ENCODE measurements around the gene F2RL3. TPM values are rescaled to one million over a fixed set of nuclear protein-coding genes. Genes with fewer than 3 reads are reported as not detected.

Gene F2RL3
- polyA plus RNA-seq, 1 experiment: not detected

- TF ChIP-seq CTCF (IDR thresholded peaks at IDR 0.05; ENCODE audit: insufficient read depth, low read depth, low read length): no peak
- DNase-seq (ENCODE audit: low read depth): no peak
- no peak overlapping the region for H3K4me3 ChIP-seq (ENCODE audit: low read depth, low read length)
- no peaks in the 10 kb centered on the region for H3K36me3 ChIP-seq (ENCODE audit: control insufficient read depth, insufficient read depth, low read length)
- ChIA-PET CTCF (no interaction called here), POLR2A (no interaction called here)
- H3K27me3 ChIP-seq (ENCODE audit: control insufficient read depth, insufficient read depth, low read length): 0 out of 2 replicates have a peak, but pooled peaks cover 2% of the 10 kb centered on the region
These were observed 1.8 kb downstream of the F2RL3 start for GRCh38 chr19:16890461-16891184.

GRCh38 chr19:16891696-16892382 is 3.0 kb downstream of the F2RL3 start:
- CTCF ChIA-PET: no interaction called here
- no peak for TF ChIP-seq CTCF (IDR thresholded peaks at IDR 0.05; ENCODE audit: insufficient read depth, low read depth, low read length)
- Histone ChIP-seq H3K4me3 (ENCODE audit: low read depth, low read length) (no peak overlapping the region), H3K27me3 (ENCODE audit: control insufficient read depth, insufficient read depth, low read length) (0 out of 2 replicates have a peak, but pooled peaks cover 2% of the 10 kb centered on the region), H3K36me3 (ENCODE audit: control insufficient read depth, insufficient read depth, low read length) (no peaks in the 10 kb centered on the region)
- POLR2A ChIA-PET: no interaction called here
- no peak for DNase-seq (ENCODE audit: low read depth)

GRCh38 chr19:16892436-16892835 is 3.6 kb downstream of the F2RL3 start:
- Histone ChIP-seq H3K36me3 (ENCODE audit: control insufficient read depth, insufficient read depth, low read length) (no peaks in the 10 kb centered on the region), H3K27me3 (ENCODE audit: control insufficient read depth, insufficient read depth, low read length) (0 out of 2 replicates have a peak, but pooled peaks cover 2% of the 10 kb centered on the region), H3K4me3 (ENCODE audit: low read depth, low read length) (no peak overlapping the region)
- DNase-seq (ENCODE audit: low read depth): no peak
- POLR2A ChIA-PET: no interaction called here
- CTCF ChIA-PET: no interaction called here
- no peak for TF ChIP-seq CTCF (IDR thresholded peaks at IDR 0.05; ENCODE audit: insufficient read depth, low read depth, low read length)

- no peak for TF ChIP-seq CTCF (IDR thresholded peaks at IDR 0.05; ENCODE audit: insufficient read depth, low read depth, low read length)
- Histone ChIP-seq H3K36me3 (ENCODE audit: control insufficient read depth, insufficient read depth, low read length) (no peaks in the 10 kb centered on the region), H3K4me3 (ENCODE audit: low read depth, low read length) (no peak overlapping the region), H3K27me3 (ENCODE audit: control insufficient read depth, insufficient read depth, low read length) (0 out of 2 replicates have a peak, but pooled peaks cover 2% of the 10 kb centered on the region)
- ChIA-PET CTCF (no interaction called here), POLR2A (no interaction called here)
- DNase-seq (ENCODE audit: low read depth): no peak
These were observed 4.3 kb downstream of the F2RL3 start for GRCh38 chr19:16892868-16893685.

- CTCF ChIA-PET: no interaction called here
These were observed 4.8 kb downstream of the F2RL3 start for GRCh38 chr19:16893686-16893989.

More at GRCh38 chr19:16893686-16893989, 4.8 kb downstream of the F2RL3 start:
- TF ChIP-seq CTCF (IDR thresholded peaks at IDR 0.05; ENCODE audit: insufficient read depth, low read depth, low read length): no peak
- DNase-seq (ENCODE audit: low read depth): no peak
- Histone ChIP-seq H3K36me3 (ENCODE audit: control insufficient read depth, insufficient read depth, low read length) (no peaks in the 10 kb centered on the region), H3K4me3 (ENCODE audit: low read depth, low read length) (no peak overlapping the region), H3K27me3 (ENCODE audit: control insufficient read depth, insufficient read depth, low read length) (0 out of 2 replicates have a peak, but pooled peaks cover 2% of the 10 kb centered on the region)
- POLR2A ChIA-PET: no interaction called here
